OCI-LY1 (cell line): ENCODE measurements around the gene METTL18.

Source experiments
- H2AFZ ChIP-seq: fragments of 200-600 bp; sonication (generic), shearing (Covaris generic); 2 replicates; pipeline ENCODE4 v1.6.0; 2014; ENCODE audit warnings: antibody characterized with exemption, mild to moderate bottlenecking, low read length
- H3F3A ChIP-seq: fragments of 200-600 bp; sonication (generic), shearing (Covaris generic); 2 replicates; pipeline ENCODE4 v1.6.0; 2014; ENCODE audit warnings: mild to moderate bottlenecking, antibody characterized with exemption, low read length, moderate library complexity; ENCODE audit not compliant: insufficient read depth
- H3K27ac ChIP-seq: fragments of 200-600 bp; sonication (generic); 2 replicates; pipeline ENCODE4 v1.5.1; 2014; ENCODE audit warnings: low read length, mixed run types, mild to moderate bottlenecking, low read depth; ENCODE audit not compliant: poor library complexity, severe bottlenecking
- H3K27me3 ChIP-seq: fragments of 200-600 bp; sonication (generic); 2 replicates; pipeline ENCODE4 v1.6.0; 2014; ENCODE audit warnings: antibody characterized with exemption, mild to moderate bottlenecking, low read length, moderate library complexity; ENCODE audit not compliant: insufficient read depth
- H3K36me3 ChIP-seq: fragments of 200-600 bp; sonication (generic); 2 replicates; pipeline ENCODE4 v1.6.1; 2014; ENCODE audit warnings: mild to moderate bottlenecking, antibody characterized with exemption, low read length, moderate library complexity, mixed read lengths; ENCODE audit not compliant: insufficient read depth
- H3K4me1 ChIP-seq: fragments of 200-600 bp; sonication (generic); 2 replicates; pipeline ENCODE4 v1.5.1; 2014; ENCODE audit warnings: mild to moderate bottlenecking, low read length, moderate library complexity; ENCODE audit not compliant: insufficient read depth, severe bottlenecking
- H3K4me2 ChIP-seq: fragments of 200-600 bp; sonication (generic), shearing (Covaris generic); 2 replicates; pipeline ENCODE4 v1.6.1; 2014; ENCODE audit warnings: low read length
- H3K4me3 ChIP-seq: fragments of 200-600 bp; sonication (generic); 2 replicates; pipeline ENCODE4 v1.5.1; 2014; ENCODE audit warnings: low read length, low read depth, mild to moderate bottlenecking, mixed read lengths; ENCODE audit not compliant: poor library complexity, severe bottlenecking
- H3K79me2 ChIP-seq: fragments of 200-600 bp; shearing (Covaris generic); 2 replicates; pipeline ENCODE4 v1.6.1; 2016; ENCODE audit warnings: mixed run types, low read length, mixed read lengths; ENCODE audit not compliant: insufficient read depth
- H3K9ac ChIP-seq: fragments of 200-600 bp; sonication (generic), shearing (Covaris generic); 2 replicates; pipeline ENCODE4 v1.6.1; 2014; ENCODE audit warnings: mild to moderate bottlenecking, low read length, mixed read lengths
- H3K9me2 ChIP-seq: fragments of 200-600 bp; sonication (generic), shearing (Covaris generic); 2 replicates; pipeline ENCODE4 v1.6.1; 2014; ENCODE audit warnings: low read depth, mild to moderate bottlenecking, low read length, mixed read lengths
- H3K9me3 ChIP-seq: fragments of 200-600 bp; shearing (Covaris generic); 2 replicates; pipeline ENCODE4 v1.6.1; 2014; ENCODE audit warnings: low read length, mixed read lengths
- H4K20me1 ChIP-seq: fragments of 200-600 bp; sonication (generic), shearing (Covaris generic); 2 replicates; pipeline ENCODE4 v1.6.0; 2016; ENCODE audit warnings: mild to moderate bottlenecking, low read length; ENCODE audit not compliant: insufficient read depth
- CTCF ChIP-seq: fragments of 200-600 bp; sonication (generic), shearing (Covaris generic); IDR thresholded peaks from 2 replicates; pipeline ENCODE4 v1.5.1; 2017; ENCODE audit warnings: mild to moderate bottlenecking, antibody characterized with exemption, low read length, moderate library complexity, mixed read lengths
- EZH2 ChIP-seq: fragments of 200-600 bp; sonication (generic), shearing (Covaris generic); IDR thresholded peaks from 2 replicates; pipeline ENCODE4 v1.8.0; 2017; ENCODE audit warnings: borderline replicate concordance, mixed run types, mild to moderate bottlenecking, antibody characterized with exemption, low read length, moderate library complexity, mixed read lengths

The METTL18 gene

GRCh38 chr1:169797281-169797680, 2.6 kb upstream of the METTL18 start:
- H3K4me3 ChIP-seq = no peak overlapping the region
- H3K9me3 ChIP-seq = no peaks in the 10 kb centered on the region
- no peak for TF ChIP-seq CTCF
- no peak for TF ChIP-seq EZH2
- peaks cover 51% of the 10 kb centered on the region for H3K4me1 ChIP-seq
- no peaks in the 10 kb centered on the region for H3K9me2 ChIP-seq
- H3K27me3 ChIP-seq = no peaks in the 10 kb centered on the region
- peaks cover 40% of the 10 kb centered on the region for H3K36me3 ChIP-seq
- peaks cover 22% of the 10 kb centered on the region for H3K79me2 ChIP-seq
- H3K4me2 ChIP-seq = 0 out of 2 replicates have a peak overlapping the region, but pooled peaks have one; percentile 95
- H3K27ac ChIP-seq = no peak overlapping the region
- H2AFZ ChIP-seq = no peak overlapping the region
- H4K20me1 ChIP-seq = no peaks in the 10 kb centered on the region
- no peaks in the 10 kb centered on the region for H3F3A ChIP-seq
- H3K9ac ChIP-seq = no peak overlapping the region

- peak overlapping the region; percentile 95 for H3K4me2 ChIP-seq
- no peaks in the 10 kb centered on the region for H4K20me1 ChIP-seq
- H3K9me3 ChIP-seq = no peaks in the 10 kb centered on the region
- peak overlapping the region; percentile 85 for H3K9ac ChIP-seq
- H3K27ac ChIP-seq = peak overlapping the region; percentile 33
- peaks cover 51% of the 10 kb centered on the region for H3K4me1 ChIP-seq
- H3K9me2 ChIP-seq = no peaks in the 10 kb centered on the region
- no peaks in the 10 kb centered on the region for H3K27me3 ChIP-seq
- H3F3A ChIP-seq = no peaks in the 10 kb centered on the region
- H2AFZ ChIP-seq = no peak overlapping the region
- peaks cover 41% of the 10 kb centered on the region for H3K36me3 ChIP-seq
- H3K4me3 ChIP-seq = peak overlapping the region; percentile 85
- peaks cover 19% of the 10 kb centered on the region for H3K79me2 ChIP-seq
- TF ChIP-seq CTCF (no peak), EZH2 (no peak)
Observed at GRCh38 chr1:169796274-169796810, 1.6 kb upstream of the METTL18 start.

- no peak overlapping the region for H2AFZ ChIP-seq
Observed at GRCh38 chr1:169795687-169796086, 980 bp upstream of the METTL18 start.

GRCh38 chr1:169793730-169794129, 977 bp downstream of the METTL18 start:
- H3K9me2 ChIP-seq = no peaks in the 10 kb centered on the region
- H3F3A ChIP-seq = no peaks in the 10 kb centered on the region
- no peak overlapping the region for H3K27ac ChIP-seq
- peaks cover 25% of the 10 kb centered on the region for H3K36me3 ChIP-seq
- H3K4me3 ChIP-seq = peak overlapping the region; percentile 85
- H3K9ac ChIP-seq = peak overlapping the region; percentile 85
- H2AFZ ChIP-seq = no peak overlapping the region
- no peaks in the 10 kb centered on the region for H3K27me3 ChIP-seq
- TF ChIP-seq CTCF (no peak), EZH2 (no peak)
- peaks cover 35% of the 10 kb centered on the region for H3K4me1 ChIP-seq
- H4K20me1 ChIP-seq = no peaks in the 10 kb centered on the region
- H3K9me3 ChIP-seq = no peaks in the 10 kb centered on the region
- H3K79me2 ChIP-seq = peaks cover 15% of the 10 kb centered on the region
- H3K4me2 ChIP-seq = peak overlapping the region; percentile 95

More at GRCh38 chr1:169795687-169796086, 980 bp upstream of the METTL18 start:
- Histone ChIP-seq H3K4me2 (peak overlapping the region; percentile 95), H3K4me1 (peaks cover 51% of the 10 kb centered on the region), H3K79me2 (peaks cover 19% of the 10 kb centered on the region), H3K27me3 (no peaks in the 10 kb centered on the region), H3F3A (no peaks in the 10 kb centered on the region), H3K4me3 (peak overlapping the region; percentile 85), H3K9ac (peak overlapping the region; percentile 85), H3K36me3 (peaks cover 41% of the 10 kb centered on the region), H3K9me2 (no peaks in the 10 kb centered on the region), H3K27ac (peak overlapping the region; percentile 33), H4K20me1 (no peaks in the 10 kb centered on the region), H3K9me3 (no peaks in the 10 kb centered on the region)
- no peak for TF ChIP-seq EZH2
